HG03060 (cell line): ENCODE results near the gene AOC2.
"Not testable (repeated sequence)": the region's sequence is repeated elsewhere in the genome, so short reads cannot be mapped to it uniquely, and the experiment has no call there.

Experiments used
- ATAC-seq: cut with Tn5 transposase; IDR thresholded peaks from one replicate; pipeline ENCODE4 v1.9.1; 2021; ENCODE audit warnings: low read depth, moderate number of reproducible peaks; ENCODE audit not compliant: unreplicated experiment

The AOC2 gene

DNA sequence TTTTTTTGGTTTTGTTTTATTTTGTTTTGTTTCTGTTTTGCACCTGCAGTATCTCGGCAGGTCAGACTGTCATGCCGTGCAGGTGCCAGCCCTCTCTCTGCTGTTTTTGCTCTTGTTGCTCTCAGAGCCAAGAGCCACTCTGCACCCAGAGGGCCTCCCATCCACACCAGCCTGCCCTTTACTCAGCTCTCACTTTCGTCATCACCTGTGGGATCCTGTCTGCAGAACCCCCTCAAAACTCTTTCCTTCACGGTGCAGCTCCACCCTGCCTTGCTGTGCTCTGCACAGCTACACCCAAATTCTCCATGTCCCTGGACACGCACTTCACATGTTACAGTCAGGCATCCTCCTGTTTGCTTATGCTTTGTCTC, 9.2 kb downstream of the AOC2 start:
- ATAC-seq: no peak

DNA sequence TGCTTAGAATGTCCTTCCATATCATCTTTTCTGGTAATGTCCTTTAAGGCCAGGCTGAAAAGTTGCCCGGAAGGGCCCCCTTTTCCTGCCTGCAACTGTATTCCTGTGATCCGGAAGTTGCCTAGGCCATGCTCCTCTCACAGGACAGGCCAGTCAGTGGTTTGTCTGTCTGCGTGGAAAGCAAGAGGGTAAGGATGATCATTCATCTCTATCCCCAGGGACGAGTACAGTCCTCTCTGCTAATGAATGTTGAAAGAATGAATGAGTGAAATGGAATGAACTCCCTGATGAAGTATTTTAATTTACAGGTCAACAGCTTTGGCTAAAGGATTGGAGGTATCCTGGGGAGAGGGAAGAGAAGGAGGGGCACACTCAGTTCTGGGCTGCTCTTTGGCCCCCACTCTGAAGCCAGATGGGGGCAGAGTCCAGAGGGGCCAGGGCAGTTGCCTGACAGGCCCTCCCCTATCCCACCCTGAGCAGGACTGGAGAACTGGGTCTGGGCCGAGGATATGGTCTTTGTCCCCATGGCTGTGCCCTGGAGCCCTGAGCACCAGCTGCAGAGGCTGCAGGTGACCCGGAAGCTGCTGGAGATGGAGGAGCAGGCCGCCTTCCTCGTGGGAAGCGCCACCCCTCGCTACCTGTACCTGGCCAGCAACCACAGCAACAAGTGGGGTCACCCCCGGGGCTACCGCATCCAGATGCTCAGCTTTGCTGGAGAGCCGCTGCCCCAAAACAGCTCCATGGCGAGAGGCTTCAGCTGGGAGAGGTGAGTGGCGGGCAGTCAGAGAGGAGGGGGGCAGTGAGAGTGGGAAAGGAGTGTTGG, 9.8 kb downstream of the AOC2 start:
- ATAC-seq: no peak

DNA sequence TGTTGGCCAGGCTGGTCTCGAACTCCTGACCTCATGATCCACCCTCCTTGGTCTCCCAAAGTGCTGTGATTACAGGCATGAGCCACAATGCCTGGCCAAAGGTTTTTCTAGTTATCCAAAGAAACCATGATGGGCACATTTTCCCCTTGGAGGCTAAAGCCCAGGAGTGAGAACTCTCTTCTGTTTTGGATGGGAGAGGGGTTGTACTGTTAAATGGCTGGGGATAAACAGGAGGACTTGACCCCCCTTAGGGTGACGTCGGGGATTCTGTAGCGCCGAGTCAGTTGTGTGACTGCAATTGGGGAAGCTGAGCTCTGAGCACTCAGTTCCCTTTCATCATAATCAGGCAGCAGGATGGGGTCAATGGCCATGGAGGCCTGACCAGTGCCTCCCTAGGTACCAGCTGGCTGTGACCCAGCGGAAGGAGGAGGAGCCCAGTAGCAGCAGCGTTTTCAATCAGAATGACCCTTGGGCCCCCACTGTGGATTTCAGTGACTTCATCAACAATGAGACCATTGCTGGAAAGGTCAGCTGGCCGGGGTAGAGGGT, 10.7 kb downstream of the AOC2 start:
- ATAC-seq: no peak

- ATAC-seq: not testable (repeated sequence)
These were observed 11.7 kb downstream of the AOC2 start for GRCh38 chr17:42856093-42856492.

- not testable (repeated sequence) for ATAC-seq
These were observed 12.1 kb downstream of the AOC2 start for GRCh38 chr17:42856516-42856915.

- no peak for ATAC-seq
These were observed 13.0 kb downstream of the AOC2 start for GRCh38 chr17:42857389-42857788.

GRCh38 chr17:42865638-42866094, 21.3 kb downstream of the AOC2 start:
- ATAC-seq: no peak

DNA sequence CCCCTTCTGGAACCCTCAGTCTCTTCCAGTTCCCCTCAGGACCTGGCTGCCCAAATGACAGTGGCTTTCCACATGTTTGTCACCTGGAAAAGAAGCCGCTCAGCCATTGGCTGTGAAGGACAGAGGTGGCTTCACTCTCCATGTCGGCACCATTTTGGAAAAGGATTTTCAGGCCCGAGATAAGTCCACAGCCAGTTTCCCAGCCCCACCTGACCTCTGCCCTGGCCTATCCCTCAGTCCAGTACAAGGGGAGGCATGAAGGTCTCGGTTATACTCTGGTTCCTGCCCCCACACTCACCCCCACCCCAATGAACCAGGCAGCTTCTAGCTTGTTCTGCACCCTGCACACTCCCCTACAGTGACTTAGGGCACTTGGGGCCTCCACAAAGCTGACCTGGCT, 21.8 kb downstream of the AOC2 start:
- ATAC-seq: no peak

- no peak for ATAC-seq
These were observed 22.5 kb downstream of the AOC2 start for GRCh38 chr17:42866631-42867575.

- not testable (repeated sequence) for ATAC-seq
These were observed 23.4 kb downstream of the AOC2 start for GRCh38 chr17:42867694-42868261.

- ATAC-seq: no peak
These were observed 24.0 kb downstream of the AOC2 start for GRCh38 chr17:42868338-42868737.

DNA sequence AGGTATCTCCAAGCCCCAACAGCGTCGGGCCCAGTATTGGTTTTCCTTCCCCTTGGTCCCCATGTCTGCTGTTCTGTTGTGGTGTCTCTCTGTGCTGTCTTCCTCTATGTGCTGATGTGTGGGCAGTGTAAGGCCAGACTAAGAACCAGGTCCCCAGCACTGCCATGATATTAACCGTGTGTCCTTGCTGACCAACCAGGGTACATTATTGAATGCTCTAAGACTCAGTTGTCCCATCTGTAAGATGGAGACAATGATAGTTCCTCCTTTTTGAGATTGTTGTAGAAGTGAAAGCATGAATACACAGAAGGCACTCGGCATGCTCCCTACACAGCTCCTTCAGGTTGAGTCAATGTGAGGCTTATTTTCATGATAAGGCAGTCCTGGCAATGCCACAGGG, 27.3 kb downstream of the AOC2 start:
- no peak for ATAC-seq

DNA sequence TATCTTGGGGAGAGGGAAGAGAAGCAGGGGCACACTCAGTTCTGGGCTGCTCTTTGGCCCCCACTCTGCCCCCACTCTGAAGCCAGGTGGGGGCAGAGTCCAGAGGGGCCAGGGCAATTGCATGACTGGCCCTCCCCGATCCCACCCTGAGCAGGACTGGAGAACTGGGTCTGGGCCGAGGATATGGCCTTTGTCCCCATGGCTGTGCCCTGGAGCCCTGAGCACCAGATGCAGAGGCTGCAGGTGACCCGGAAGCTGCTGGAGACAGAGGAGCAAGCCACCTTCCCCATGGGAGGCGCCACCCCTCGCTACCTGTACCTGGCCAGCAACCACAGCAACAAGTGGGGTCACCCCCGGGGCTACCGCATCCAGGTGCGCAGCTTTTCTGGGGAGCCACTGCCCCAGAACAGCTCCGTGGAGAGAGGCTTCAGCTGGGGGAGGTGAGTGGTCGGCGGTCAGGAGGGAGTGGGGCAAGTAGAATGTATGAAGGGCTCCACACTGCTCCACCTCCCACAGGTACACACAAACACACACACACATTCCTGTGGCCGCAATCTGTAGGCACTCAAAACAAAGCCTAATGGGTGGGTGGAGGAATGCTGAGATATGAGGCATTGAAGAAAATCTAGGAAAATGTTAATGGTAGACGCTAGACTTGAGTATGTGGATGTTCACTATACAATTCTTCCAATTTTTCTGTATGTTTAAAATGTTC, 28.0 kb downstream of the AOC2 start:
- no peak for ATAC-seq

- ATAC-seq: no peak
These were observed 28.9 kb downstream of the AOC2 start for GRCh38 chr17:42873315-42873714.

- not testable (repeated sequence) for ATAC-seq
These were observed 29.7 kb downstream of the AOC2 start for GRCh38 chr17:42873932-42874695.

GRCh38 chr17:42877037-42877436, 32.7 kb downstream of the AOC2 start:
- no peak for ATAC-seq

DNA sequence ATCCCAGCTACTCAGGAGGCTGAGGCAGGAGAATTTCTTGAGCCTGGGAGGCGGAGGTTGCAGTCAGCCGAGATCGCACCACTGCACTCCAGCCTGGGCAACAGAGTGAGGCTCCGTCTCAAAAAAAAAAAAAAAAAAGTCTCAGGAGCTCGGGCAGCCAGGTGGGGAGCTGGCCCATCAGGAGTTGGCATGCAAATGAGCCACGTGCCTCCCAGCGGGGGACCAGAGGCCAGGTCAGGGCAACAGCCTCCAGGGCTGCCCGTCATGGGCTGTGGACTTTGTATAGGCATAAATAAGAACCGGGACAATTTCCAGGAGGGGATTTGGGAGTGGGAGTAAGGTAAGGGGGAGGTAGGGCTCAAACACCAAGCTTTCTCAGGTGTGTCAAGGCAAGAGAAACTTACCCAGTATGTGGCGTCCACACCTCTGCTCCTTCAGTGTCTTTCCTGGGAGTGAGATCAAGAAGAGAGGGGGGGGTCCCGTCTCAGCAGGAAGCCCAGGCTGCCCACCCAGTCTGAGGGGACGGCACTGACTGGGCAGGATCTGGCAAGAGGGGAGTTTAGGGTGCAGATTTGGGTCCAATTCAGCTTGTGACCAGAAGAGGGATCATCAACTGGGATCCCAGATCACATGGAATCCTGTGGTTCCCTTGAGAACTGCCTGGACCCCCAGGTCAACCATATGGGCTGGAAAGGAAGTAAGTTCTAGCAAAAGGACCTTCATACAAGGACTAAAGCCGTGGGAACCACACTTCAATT, 33.9 kb downstream of the AOC2 start:
- ATAC-seq: no peak

GRCh38 chr17:42878924-42879595, 34.7 kb downstream of the AOC2 start:
- ATAC-seq: no peak
